GM21360 (cell line): ENCODE data around the gene RNF8.

ENCODE experiments used
- ATAC-seq: cut with Tn5 transposase; IDR thresholded peaks from one replicate; pipeline ENCODE4 v1.9.1; 2021; ENCODE audit warnings: mild to moderate bottlenecking, moderate library complexity; ENCODE audit not compliant: unreplicated experiment

The RNF8 gene

GRCh38 chr6:37357288-37357687, 3.5 kb downstream of the RNF8 start:
- ATAC-seq, result no peak

GRCh38 chr6:37357860-37358259, 4.1 kb downstream of the RNF8 start:
- ATAC-seq, result no peak

GRCh38 chr6:37359039-37359438, 5.3 kb downstream of the RNF8 start:
- no peak for ATAC-seq

GRCh38 chr6:37362101-37362828, 8.5 kb downstream of the RNF8 start:
- no peak for ATAC-seq

GRCh38 chr6:37365791-37366190, 12.0 kb downstream of the RNF8 start:
- ATAC-seq, result no peak

GRCh38 chr6:37366910-37367309, 13.1 kb downstream of the RNF8 start:
- no peak for ATAC-seq

- no peak for ATAC-seq
Observed at GRCh38 chr6:37368961-37369320, 15.2 kb downstream of the RNF8 start.

GRCh38 chr6:37369321-37370201, 15.8 kb downstream of the RNF8 start:
- ATAC-seq, result no peak

- ATAC-seq, result no peak
Observed at GRCh38 chr6:37371154-37372083, 17.6 kb downstream of the RNF8 start.

- ATAC-seq, result no peak
Observed at GRCh38 chr6:37372116-37372515, 18.3 kb downstream of the RNF8 start.

- ATAC-seq, result no peak
Observed at GRCh38 chr6:37373822-37374471, 20.2 kb downstream of the RNF8 start.

GRCh38 chr6:37375376-37375775, 21.6 kb downstream of the RNF8 start:
- no peak for ATAC-seq

GRCh38 chr6:37376078-37376743, 22.4 kb downstream of the RNF8 start:
- no peak for ATAC-seq

- ATAC-seq, result no peak
Observed at GRCh38 chr6:37381579-37381978, 27.8 kb downstream of the RNF8 start.

- no peak for ATAC-seq
Observed at GRCh38 chr6:37382994-37383765, 29.4 kb downstream of the RNF8 start.

GRCh38 chr6:37388578-37388977, 34.8 kb downstream of the RNF8 start:
- no peak for ATAC-seq

- no peak for ATAC-seq
Observed at GRCh38 chr6:37389857-37390256, 36.1 kb downstream of the RNF8 start.

- no peak for ATAC-seq
Observed at GRCh38 chr6:37391120-37391519, 37.3 kb downstream of the RNF8 start.

GRCh38 chr6:37392821-37393220, 39.0 kb downstream of the RNF8 start:
- ATAC-seq, result no peak
